ENCODE results near the gene PABPN1.

PABPN1 gene

DNA sequence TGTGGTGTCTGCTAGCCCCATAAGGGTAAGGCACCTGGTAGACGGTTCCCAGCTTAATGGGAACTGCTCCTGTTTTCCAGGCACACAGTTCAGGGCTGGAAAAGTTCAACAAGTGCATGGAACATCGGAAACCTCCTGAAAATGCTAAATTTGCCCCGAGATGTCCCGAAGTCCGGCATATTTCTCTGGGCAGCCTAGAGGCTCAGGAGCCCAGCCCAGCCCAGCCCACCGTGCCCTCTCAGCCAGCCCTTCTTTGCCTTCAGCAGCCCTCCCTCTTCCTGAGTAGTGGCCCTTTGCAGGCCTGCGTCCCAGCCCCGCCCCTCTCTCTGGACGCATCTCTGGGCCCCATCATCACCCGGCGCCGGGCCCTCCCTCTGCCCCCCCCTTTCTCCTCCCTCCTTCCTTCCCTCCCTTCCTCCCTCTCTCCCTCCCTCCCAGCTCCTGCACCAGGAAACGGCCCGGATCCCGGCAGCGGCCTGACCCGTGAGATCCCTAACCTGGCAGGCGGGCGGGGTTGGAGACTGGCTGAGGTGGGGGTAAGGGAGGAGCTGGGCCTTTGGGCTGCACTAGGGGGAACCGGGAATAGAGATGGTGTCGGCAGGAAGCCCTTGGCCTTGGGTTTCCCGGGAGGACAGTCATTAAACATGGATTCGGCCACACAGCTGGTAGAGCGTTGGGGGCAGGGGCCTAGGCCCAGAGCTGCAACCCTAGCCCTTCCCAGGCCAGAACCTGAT is 14.7 kb upstream of the PABPN1 start, which contains the start of gene BCL2L2:
BCL2L2 (plus strand) TSS at position 422 of the 734 bp plus-strand sequence. CDS start 935 bp downstream, outside the sequence.
- Histone ChIP-seq H3K4me3 (ENCODE audit: low read depth in 1 of 2, low read length in 1 of 2) (peak within 1 kb of the TSS; percentile 46 to 50), H3K4me1 (ENCODE audit: control insufficient read depth in 1 of 2, insufficient read depth in 1 of 2, low read depth in 1 of 2, low read length in 1 of 2) (peaks cover 28 to 32% of the 10 kb centered on the region in 2 experiments), H3K36me3 (peaks cover 8% of the 10 kb centered on the region), H3K27me3 (no peaks in the 10 kb centered on the region), H3K9me3 (no peaks in the 10 kb centered on the region), H3K27ac (peak within 1 kb of the TSS; percentile 61)
- TF ChIP-seq, protein P1, sequence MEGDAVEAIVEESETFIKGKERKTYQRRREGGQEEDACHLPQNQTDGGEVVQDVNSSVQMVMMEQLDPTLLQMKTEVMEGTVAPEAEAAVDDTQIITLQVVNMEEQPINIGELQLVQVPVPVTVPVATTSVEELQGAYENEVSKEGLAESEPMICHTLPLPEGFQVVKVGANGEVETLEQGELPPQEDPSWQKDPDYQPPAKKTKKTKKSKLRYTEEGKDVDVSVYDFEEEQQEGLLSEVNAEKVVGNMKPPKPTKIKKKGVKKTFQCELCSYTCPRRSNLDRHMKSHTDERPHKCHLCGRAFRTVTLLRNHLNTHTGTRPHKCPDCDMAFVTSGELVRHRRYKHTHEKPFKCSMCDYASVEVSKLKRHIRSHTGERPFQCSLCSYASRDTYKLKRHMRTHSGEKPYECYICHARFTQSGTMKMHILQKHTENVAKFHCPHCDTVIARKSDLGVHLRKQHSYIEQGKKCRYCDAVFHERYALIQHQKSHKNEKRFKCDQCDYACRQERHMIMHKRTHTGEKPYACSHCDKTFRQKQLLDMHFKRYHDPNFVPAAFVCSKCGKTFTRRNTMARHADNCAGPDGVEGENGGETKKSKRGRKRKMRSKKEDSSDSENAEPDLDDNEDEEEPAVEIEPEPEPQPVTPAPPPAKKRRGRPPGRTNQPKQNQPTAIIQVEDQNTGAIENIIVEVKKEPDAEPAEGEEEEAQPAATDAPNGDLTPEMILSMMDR (IDR thresholded peaks at IDR 0.05), result no peak

DNA sequence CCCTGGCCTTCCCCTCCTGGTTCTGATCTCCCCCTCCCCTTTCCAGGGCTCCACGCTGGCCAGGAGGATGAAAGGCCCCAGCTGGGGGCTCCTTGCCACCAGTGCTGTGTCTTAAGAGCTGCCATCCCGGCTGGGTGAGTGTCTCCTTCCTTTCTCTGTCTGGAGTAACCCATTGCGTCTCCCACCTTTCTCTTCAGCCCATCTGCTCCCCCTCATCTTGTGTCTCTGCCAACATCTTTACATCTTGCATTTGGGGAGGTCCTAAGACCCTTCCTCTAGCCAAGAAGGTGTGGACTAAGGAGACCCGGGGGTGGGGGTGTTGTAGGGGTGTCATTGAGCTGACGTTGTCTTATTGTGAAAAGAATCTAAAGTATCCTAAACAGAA is 14.1 kb upstream of the PABPN1 start:
- Histone ChIP-seq H3K9me3 (no peaks in the 10 kb centered on the region), H3K4me3 (ENCODE audit: low read depth in 1 of 2, low read length in 1 of 2) (peak overlapping the region; percentile 46 to 50), H3K27me3 (no peaks in the 10 kb centered on the region), H3K27ac (peak overlapping the region; percentile 61), H3K4me1 (ENCODE audit: control insufficient read depth in 1 of 2, insufficient read depth in 1 of 2, low read depth in 1 of 2, low read length in 1 of 2) (peaks cover 28% of the 10 kb centered on the region in 2 experiments), H3K36me3 (peaks cover 8% of the 10 kb centered on the region)
- TF ChIP-seq, protein P1 (IDR thresholded peaks at IDR 0.05), result no peak

DNA sequence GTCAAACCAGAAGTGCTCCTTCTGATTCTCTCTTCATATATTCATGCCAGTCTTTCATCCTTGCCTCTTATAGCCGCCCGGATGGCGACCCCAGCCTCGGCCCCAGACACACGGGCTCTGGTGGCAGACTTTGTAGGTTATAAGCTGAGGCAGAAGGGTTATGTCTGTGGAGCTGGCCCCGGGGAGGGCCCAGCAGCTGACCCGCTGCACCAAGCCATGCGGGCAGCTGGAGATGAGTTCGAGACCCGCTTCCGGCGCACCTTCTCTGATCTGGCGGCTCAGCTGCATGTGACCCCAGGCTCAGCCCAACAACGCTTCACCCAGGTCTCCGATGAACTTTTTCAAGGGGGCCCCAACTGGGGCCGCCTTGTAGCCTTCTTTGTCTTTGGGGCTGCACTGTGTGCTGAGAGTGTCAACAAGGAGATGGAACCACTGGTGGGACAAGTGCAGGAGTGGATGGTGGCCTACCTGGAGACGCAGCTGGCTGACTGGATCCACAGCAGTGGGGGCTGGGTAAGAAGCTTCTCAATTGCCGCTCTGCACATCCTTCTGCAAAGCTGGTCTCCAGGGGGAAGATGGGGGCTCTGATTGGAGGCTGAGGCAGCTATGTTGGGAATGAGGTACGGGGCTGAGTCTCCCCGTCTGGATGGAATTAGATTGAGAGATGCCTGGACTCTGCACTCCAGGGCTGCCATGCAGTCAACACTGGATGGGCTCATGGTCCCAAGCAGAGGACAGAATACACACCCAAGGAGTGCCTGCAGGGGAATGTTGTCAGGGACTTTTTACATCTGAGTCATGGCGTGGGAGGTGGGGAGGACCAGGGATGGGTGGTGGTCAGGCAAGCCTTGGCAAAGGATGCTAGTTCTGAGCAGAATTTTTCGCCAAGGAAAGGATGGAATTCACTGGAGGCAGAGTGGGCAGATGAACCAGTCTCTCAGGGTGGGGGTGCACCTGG is 13.3 kb upstream of the PABPN1 start:
- Histone ChIP-seq H3K36me3 (peaks cover 8% of the 10 kb centered on the region), H3K4me1 (ENCODE audit: control insufficient read depth in 1 of 2, insufficient read depth in 1 of 2, low read depth in 1 of 2, low read length in 1 of 2) (peaks cover 22 to 25% of the 10 kb centered on the region in 2 experiments), H3K4me3 (ENCODE audit: low read depth in 1 of 2, low read length in 1 of 2) (no peak overlapping the region), H3K27me3 (no peaks in the 10 kb centered on the region), H3K9me3 (no peaks in the 10 kb centered on the region), H3K27ac (peak overlapping the region; percentile 61)
- TF ChIP-seq, protein P1 (IDR thresholded peaks at IDR 0.05), result no peak

DNA sequence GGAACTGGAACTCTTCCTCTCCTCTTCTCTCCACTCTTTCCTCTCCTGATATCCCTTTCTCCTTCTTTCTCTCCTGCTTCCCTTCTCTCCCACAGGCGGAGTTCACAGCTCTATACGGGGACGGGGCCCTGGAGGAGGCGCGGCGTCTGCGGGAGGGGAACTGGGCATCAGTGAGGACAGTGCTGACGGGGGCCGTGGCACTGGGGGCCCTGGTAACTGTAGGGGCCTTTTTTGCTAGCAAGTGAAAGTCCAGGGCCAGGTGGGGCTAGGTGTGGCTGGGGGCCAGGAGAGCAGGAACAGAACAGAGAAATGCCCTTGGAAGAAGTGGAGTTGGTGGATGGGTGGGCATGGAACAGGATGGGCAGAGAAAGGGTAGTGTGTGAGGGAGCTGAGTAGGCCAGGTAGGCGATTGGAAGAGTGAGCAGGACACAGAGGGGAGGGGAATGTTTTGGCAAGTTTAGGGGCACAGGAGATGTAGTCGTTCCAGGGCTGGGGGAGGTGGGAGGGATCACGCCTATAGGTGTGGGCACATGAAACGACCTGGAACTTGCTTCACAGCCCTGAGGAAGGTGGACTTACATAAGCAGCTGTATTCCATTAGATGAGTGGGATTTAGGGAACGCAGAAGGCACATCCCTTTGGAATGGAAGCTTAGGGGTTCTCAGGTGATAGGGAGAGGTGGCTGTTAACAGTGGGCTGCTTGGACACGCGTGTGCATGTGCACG is 12.4 kb upstream of the PABPN1 start:
- Histone ChIP-seq H3K36me3 (peaks cover 8% of the 10 kb centered on the region), H3K27me3 (no peaks in the 10 kb centered on the region), H3K4me3 (ENCODE audit: low read depth in 1 of 2, low read length in 1 of 2) (no peak overlapping the region), H3K9me3 (no peaks in the 10 kb centered on the region), H3K27ac (no peak overlapping the region), H3K4me1 (ENCODE audit: control insufficient read depth in 1 of 2, insufficient read depth in 1 of 2, low read depth in 1 of 2, low read length in 1 of 2) (peaks cover 20 to 23% of the 10 kb centered on the region in 2 experiments)
- TF ChIP-seq, protein P1 (IDR thresholded peaks at IDR 0.05), result no peak

DNA sequence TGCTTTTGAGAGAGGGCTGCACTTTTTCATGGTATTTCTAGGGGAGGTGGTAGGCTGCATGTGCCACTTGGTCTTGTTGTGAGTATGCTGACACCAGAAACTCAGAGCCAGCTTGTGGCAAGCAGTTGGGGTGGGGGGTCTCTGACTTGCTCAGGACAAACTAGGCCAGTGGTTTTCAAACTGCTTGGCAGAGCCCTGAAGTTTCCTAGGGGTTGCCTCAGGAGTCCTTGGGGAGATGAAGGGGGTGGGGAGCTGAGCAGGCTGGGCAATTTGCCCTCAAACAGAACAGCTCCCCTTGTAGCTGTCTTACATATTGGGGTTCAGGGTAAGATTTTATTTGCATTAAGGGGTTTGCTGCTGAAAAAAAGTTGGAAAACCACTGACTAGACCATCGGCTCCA is 10.7 kb upstream of the PABPN1 start:
- peaks cover 20 to 22% of the 10 kb centered on the region in 2 experiments for H3K4me1 ChIP-seq (ENCODE audit: control insufficient read depth in 1 of 2, insufficient read depth in 1 of 2, low read depth in 1 of 2, low read length in 1 of 2)
- H3K4me3 ChIP-seq (ENCODE audit: low read depth in 1 of 2, low read length in 1 of 2), result no peak overlapping the region
- no peak overlapping the region for H3K27ac ChIP-seq
- TF ChIP-seq, protein P1 (IDR thresholded peaks at IDR 0.05), result no peak
- H3K36me3 ChIP-seq, result peaks cover 8% of the 10 kb centered on the region
- no peaks in the 10 kb centered on the region for H3K27me3 ChIP-seq
- H3K9me3 ChIP-seq, result no peaks in the 10 kb centered on the region
